Placental epithelial cell (primary cell): Measurements from ENCODE around the gene SLC35D2. TPM values are rescaled to one million over a fixed set of nuclear protein-coding genes. Genes with fewer than 3 reads are reported as not detected.

Experiments
- total RNA-seq: library from RNA; depleted of rRNA; stranded (reverse); fragments of >200 nt; gene quantifications from 2 replicates; pipeline ENCODE4 v1.2.3, GENCODE V29; 2012

SLC35D2 gene
- total RNA-seq: 14.5 and 25.6 TPM in 2 replicates

GRCh38 chr9:96383165-96383942 is at the start of gene SLC35D2:
SLC35D2 (minus strand) TSS chr9:96383711; CDS start chr9:96383634, 77 bp downstream.

GRCh38 chr9:96418083-96418919 is 34.8 kb upstream of the SLC35D2 start, which contains the start of gene ZNF367:
ZNF367 (minus strand) TSS chr9:96418370; CDS start chr9:96418032, 338 bp downstream.

GRCh38 chr9:96302021-96302420 is 81.5 kb downstream of the SLC35D2 start, which contains the start of gene HSD17B3:
HSD17B3 (minus strand) TSS chr9:96302176; CDS start chr9:96302104, 72 bp downstream.

Other genes starting within 250 kb of the SLC35D2 start
- gene HSD17B3, start 81.5 kb downstream of the SLC35D2 start, total RNA-seq: not detected in 2 replicates
- 3.9 and 4.7 TPM in 2 replicates for gene ZNF367, start 34.7 kb upstream of the SLC35D2 start, total RNA-seq
- gene HABP4, start 66.5 kb upstream of the SLC35D2 start, total RNA-seq: 6.7 and 11.1 TPM in 2 replicates
- 27.5 and 37.4 TPM in 2 replicates for gene CDC14B, start 236.1 kb upstream of the SLC35D2 start, total RNA-seq